Upper lobe of left lung (tissue), 4 donors: ENCODE results near the gene EPB41L4B.

Experiments
- EP300 ChIP-seq, 4 donors: sonication (generic); formaldehyde crosslinking; IDR thresholded peaks; one replicate each; pipeline ENCODE4 v1.5.1; 2017; ENCODE audit warnings: antibody characterized with exemption in 4 of 4, control low read depth in 2 of 4
- TF ChIP-seq, protein P1 (sequence below), 6 experiments: fragments of 450-650 bp in 4 of 6; fragments of 200-600 bp in 2 of 6; sonication (generic) in 2 of 6; IDR thresholded peaks; one replicate each; pipeline ENCODE4 v1.5.1; 2016 to 2019; ENCODE audit warnings: antibody characterized with exemption in 6 of 6

DNA sequence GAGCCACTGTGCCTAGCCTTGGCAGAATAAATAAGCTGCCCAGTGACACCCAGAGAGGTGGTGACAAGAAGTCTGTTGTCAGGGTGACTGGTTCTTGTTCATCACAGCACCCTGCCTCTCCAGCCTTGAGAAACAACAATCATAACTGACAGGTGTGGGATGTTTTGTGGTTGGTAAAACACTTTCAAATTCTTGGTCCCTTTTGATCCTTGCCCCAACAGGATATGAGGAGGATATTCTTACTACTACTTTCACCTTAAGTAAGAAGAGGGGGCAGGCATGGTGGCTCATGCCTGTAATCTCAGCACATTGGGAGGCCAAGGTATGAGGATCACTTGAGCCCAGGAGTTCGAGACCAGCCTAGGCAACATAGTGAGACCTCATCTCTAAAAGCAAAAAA, 139.6 kb downstream of the EPB41L4B start:
- TF ChIP-seq, protein P1, sequence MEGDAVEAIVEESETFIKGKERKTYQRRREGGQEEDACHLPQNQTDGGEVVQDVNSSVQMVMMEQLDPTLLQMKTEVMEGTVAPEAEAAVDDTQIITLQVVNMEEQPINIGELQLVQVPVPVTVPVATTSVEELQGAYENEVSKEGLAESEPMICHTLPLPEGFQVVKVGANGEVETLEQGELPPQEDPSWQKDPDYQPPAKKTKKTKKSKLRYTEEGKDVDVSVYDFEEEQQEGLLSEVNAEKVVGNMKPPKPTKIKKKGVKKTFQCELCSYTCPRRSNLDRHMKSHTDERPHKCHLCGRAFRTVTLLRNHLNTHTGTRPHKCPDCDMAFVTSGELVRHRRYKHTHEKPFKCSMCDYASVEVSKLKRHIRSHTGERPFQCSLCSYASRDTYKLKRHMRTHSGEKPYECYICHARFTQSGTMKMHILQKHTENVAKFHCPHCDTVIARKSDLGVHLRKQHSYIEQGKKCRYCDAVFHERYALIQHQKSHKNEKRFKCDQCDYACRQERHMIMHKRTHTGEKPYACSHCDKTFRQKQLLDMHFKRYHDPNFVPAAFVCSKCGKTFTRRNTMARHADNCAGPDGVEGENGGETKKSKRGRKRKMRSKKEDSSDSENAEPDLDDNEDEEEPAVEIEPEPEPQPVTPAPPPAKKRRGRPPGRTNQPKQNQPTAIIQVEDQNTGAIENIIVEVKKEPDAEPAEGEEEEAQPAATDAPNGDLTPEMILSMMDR (IDR thresholded peaks at IDR 0.05): no peak
- TF ChIP-seq EP300 (IDR thresholded peaks at IDR 0.05): no peak
